OCI-LY1 (cell line): Measurements from ENCODE around the gene CUL2.

Experiments
- EZH2 ChIP-seq: fragments of 200-600 bp; sonication (generic), shearing (Covaris generic); IDR thresholded peaks from 2 replicates; pipeline ENCODE4 v1.8.0; 2017; ENCODE audit warnings: borderline replicate concordance, mixed run types, mild to moderate bottlenecking, antibody characterized with exemption, low read length, moderate library complexity, mixed read lengths
- TF ChIP-seq, protein P1 (sequence below): fragments of 200-600 bp; sonication (generic), shearing (Covaris generic); IDR thresholded peaks from 2 replicates; pipeline ENCODE4 v1.5.1; 2017; ENCODE audit warnings: mild to moderate bottlenecking, antibody characterized with exemption, low read length, moderate library complexity, mixed read lengths

DNA sequence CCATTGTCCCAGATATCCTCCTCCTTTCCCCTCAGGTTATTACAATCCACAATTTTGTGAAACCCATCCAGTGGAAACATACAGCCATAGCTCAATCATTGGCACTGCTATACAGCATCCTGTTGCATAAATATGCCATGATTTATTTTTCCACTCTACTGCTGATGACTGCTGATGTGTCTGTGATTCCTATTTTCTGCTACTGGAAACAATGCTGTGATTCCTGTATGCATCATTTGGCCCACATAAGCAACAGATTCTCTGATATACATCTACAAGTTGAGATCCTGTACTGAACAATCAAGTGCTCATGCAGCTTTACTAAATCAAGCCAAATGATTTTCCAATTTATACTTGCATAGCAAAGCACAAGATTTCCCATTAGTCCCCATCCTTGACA, 39.6 kb downstream of the CUL2 start:
- TF ChIP-seq, protein P1, sequence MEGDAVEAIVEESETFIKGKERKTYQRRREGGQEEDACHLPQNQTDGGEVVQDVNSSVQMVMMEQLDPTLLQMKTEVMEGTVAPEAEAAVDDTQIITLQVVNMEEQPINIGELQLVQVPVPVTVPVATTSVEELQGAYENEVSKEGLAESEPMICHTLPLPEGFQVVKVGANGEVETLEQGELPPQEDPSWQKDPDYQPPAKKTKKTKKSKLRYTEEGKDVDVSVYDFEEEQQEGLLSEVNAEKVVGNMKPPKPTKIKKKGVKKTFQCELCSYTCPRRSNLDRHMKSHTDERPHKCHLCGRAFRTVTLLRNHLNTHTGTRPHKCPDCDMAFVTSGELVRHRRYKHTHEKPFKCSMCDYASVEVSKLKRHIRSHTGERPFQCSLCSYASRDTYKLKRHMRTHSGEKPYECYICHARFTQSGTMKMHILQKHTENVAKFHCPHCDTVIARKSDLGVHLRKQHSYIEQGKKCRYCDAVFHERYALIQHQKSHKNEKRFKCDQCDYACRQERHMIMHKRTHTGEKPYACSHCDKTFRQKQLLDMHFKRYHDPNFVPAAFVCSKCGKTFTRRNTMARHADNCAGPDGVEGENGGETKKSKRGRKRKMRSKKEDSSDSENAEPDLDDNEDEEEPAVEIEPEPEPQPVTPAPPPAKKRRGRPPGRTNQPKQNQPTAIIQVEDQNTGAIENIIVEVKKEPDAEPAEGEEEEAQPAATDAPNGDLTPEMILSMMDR = no peak
- TF ChIP-seq EZH2 = no peak
